ENCODE measurements around the gene DNAH8. TPM values are rescaled to one million over a fixed set of nuclear protein-coding genes. Genes with fewer than 3 reads are reported as not detected.

The DNAH8 gene
- total and polyA plus RNA-seq, 2 donors (not counting 3 experiments of a cell fraction or from before 2014, with no cell fraction given) = 0.29 to 0.61 TPM

DNA sequence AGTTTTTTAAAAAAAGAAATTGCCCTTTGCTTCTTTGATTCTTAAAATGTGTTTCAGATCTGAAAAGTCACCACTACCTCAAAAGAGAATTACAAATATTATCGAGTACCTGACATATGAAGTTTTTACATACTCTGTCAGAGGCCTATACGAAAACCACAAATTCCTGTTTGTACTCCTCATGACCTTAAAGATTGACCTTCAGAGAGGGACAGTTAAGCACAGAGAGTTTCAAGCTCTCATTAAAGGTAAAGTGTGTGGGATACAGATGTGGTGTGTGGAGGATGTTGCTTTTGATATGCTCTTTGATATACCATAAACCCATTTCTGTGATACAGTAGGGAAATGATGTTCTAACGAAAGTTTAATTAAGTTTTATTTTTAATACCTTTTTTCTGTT, 223.6 kb downstream of the DNAH8 start:
- intact Hi-C loops (cut with micrococcal nuclease) = no loop called here
- no TSS peak for BruUV-seq (replicated peaks)
- Histone ChIP-seq H3K36me3 (ENCODE audit: control insufficient read depth in 2 of 2, extremely low read depth in 1 of 2, insufficient read depth in 2 of 2, low read length in 2 of 2) (no peaks in the 10 kb centered on the region), H3K4me1 (ENCODE audit: control insufficient read depth, extremely low read depth, insufficient read depth, low read length) (no peaks in the 10 kb centered on the region), H3K79me2 (ENCODE audit: control insufficient read depth, insufficient read depth, low read length) (no peaks in the 10 kb centered on the region), H2AFZ (ENCODE audit: low read depth, low read length) (no peak overlapping the region), H3K9ac (replicated peaks; ENCODE audit: extremely low read depth, insufficient read depth, low read length) (no peak overlapping the region), H3K4me2 (ENCODE audit: insufficient read depth, low read length) (no peak overlapping the region), H3K9me1 (replicated peaks; ENCODE audit: control insufficient read depth, extremely low read depth, insufficient read depth, low read length) (no peaks in the 10 kb centered on the region), H3K4me3 (replicated peaks in 1 of 3; ENCODE audit: insufficient read depth in 1 of 3, low read depth in 1 of 3, low read length in 3 of 3) (no peak overlapping the region), H3K9me3 (replicated peaks; ENCODE audit: control insufficient read depth, insufficient read depth, low read length) (no peaks in the 10 kb centered on the region), H4K20me1 (replicated peaks; ENCODE audit: control insufficient read depth, extremely low read depth, insufficient read depth, low read length) (no peaks in the 10 kb centered on the region), H3K27ac (ENCODE audit: insufficient read depth, low read depth, low read length) (no peak overlapping the region), H3K27me3 (ENCODE audit: control insufficient read depth in 2 of 2, insufficient read depth in 2 of 2, low read length in 2 of 2) (peaks cover 1 to 5% of the 10 kb centered on the region in 2 experiments)
- no peak for TF ChIP-seq GATA2 (IDR thresholded peaks at IDR 0.05; ENCODE audit: insufficient read depth, insufficient read length, low read depth, low read length)
- no peak for TF ChIP-seq JUN (IDR thresholded peaks at IDR 0.05; ENCODE audit: borderline replicate concordance, insufficient read depth, insufficient read length, low read depth)
- no peak for TF ChIP-seq MYC (IDR thresholded peaks at IDR 0.05; ENCODE audit: low read depth, low read length)
- no peak for TF ChIP-seq POLR2A (IDR thresholded peaks at IDR 0.05; ENCODE audit: low read depth, low read length)
- no peak for TF ChIP-seq MAX (IDR thresholded peaks at IDR 0.05; ENCODE audit: insufficient read depth, insufficient read length)
- no peak for TF ChIP-seq FOS (IDR thresholded peaks at IDR 0.05; ENCODE audit: borderline replicate concordance, insufficient read depth, low read length)
- no peak for TF ChIP-seq EZH2 (IDR thresholded peaks at IDR 0.05; ENCODE audit: borderline replicate concordance, low read depth, low read length, severe bottlenecking)
- no peak for TF ChIP-seq POLR2AphosphoS5 (IDR thresholded peaks at IDR 0.05; ENCODE audit: insufficient read depth, low read depth, low read length)
- no peak for TF ChIP-seq CTCF (IDR thresholded peaks at IDR 0.05; ENCODE audit: extremely low read depth in 1 of 2, insufficient read depth in 1 of 2, low read depth in 1 of 2, low read length in 2 of 2)
- dilution Hi-C loops (cut with MboI; ENCODE audit: extremely low pct_ligation_motif_present, low sequenced_read_pairs) = no loop called here
- ChIA-PET POLR2A (no interaction called here), CTCF (no interaction called here)
- FAIRE-seq = no peak
- DNase-seq (ENCODE audit: low read depth, low spot score) = no peak
